ENCODE data around the gene ITGAE.
"Not testable (repeated sequence)": the region's sequence is repeated elsewhere in the genome, so short reads cannot be mapped to it uniquely, and the experiment has no call there.

The ITGAE gene

GRCh38 chr17:3712811-3713463, 88.1 kb downstream of the ITGAE start:
- H3K4me3 ChIP-seq (ENCODE audit: low read depth, low read length): no peak overlapping the region
- TF ChIP-seq CTCF (IDR thresholded peaks at IDR 0.05; ENCODE audit: low read depth, low read length): no peak

- no peak overlapping the region for H3K4me3 ChIP-seq (ENCODE audit: low read depth, low read length)
- no peak for TF ChIP-seq CTCF (IDR thresholded peaks at IDR 0.05; ENCODE audit: low read depth, low read length)
Measured at GRCh38 chr17:3710951-3711383, 90.0 kb downstream of the ITGAE start.

GRCh38 chr17:3708366-3708765, 92.6 kb downstream of the ITGAE start:
- TF ChIP-seq CTCF (IDR thresholded peaks at IDR 0.05; ENCODE audit: low read depth, low read length): no peak
- H3K4me3 ChIP-seq (ENCODE audit: low read depth, low read length): no peak overlapping the region

GRCh38 chr17:3705718-3705984, 95.3 kb downstream of the ITGAE start:
- H3K4me3 ChIP-seq (ENCODE audit: low read depth, low read length): not testable (repeated sequence)

GRCh38 chr17:3704931-3705717, 95.9 kb downstream of the ITGAE start:
- no peak overlapping the region for H3K4me3 ChIP-seq (ENCODE audit: low read depth, low read length)
- no peak for TF ChIP-seq CTCF (IDR thresholded peaks at IDR 0.05; ENCODE audit: low read depth, low read length)

GRCh38 chr17:3702041-3702539, 98.9 kb downstream of the ITGAE start:
- not testable (repeated sequence) for H3K4me3 ChIP-seq (ENCODE audit: low read depth, low read length)

GRCh38 chr17:3699951-3700350, 101.0 kb downstream of the ITGAE start:
- no peak for TF ChIP-seq CTCF (IDR thresholded peaks at IDR 0.05; ENCODE audit: low read depth, low read length)
- no peak overlapping the region for H3K4me3 ChIP-seq (ENCODE audit: low read depth, low read length)

- no peak for TF ChIP-seq CTCF (IDR thresholded peaks at IDR 0.05; ENCODE audit: low read depth, low read length)
- H3K4me3 ChIP-seq (ENCODE audit: low read depth, low read length): no peak overlapping the region
Measured at GRCh38 chr17:3698139-3698538, 102.8 kb downstream of the ITGAE start.

Data from WI38 (cell line).